ENCODE measurements around the gene PNN. TPM values are rescaled to one million over a fixed set of nuclear protein-coding genes. Genes with fewer than 3 reads are reported as not detected.
A peak's percentile ranks its signal among the peaks of the same experiment; 100 is the strongest.
"Not testable (repeated sequence)": the region's sequence is repeated elsewhere in the genome, so short reads cannot be mapped to it uniquely, and the experiment has no call there.

Gene PNN
- total RNA-seq, 1 donor from 2014 or later: 128 TPM

- no peak for DNase-seq (ENCODE audit: low spot score)
- peaks cover 36% of the 10 kb centered on the region for H3K4me1 Mint-ChIP-seq (ENCODE audit: unreplicated experiment)
- no peak overlapping the region for H3K27ac Mint-ChIP-seq (ENCODE audit: unreplicated experiment)
- no peaks in the 10 kb centered on the region for H3K27me3 Mint-ChIP-seq (ENCODE audit: unreplicated experiment)
- H3K9me3 Mint-ChIP-seq (ENCODE audit: unreplicated experiment): no peaks in the 10 kb centered on the region
- TF ChIP-seq CTCF (IDR thresholded peaks at IDR 0.05; ENCODE audit: unreplicated experiment): no peak
- H3K4me3 Mint-ChIP-seq (ENCODE audit: unreplicated experiment): no peak overlapping the region
- peaks cover 47% of the 10 kb centered on the region for H3K36me3 Mint-ChIP-seq (ENCODE audit: low read depth, unreplicated experiment)
These were observed 6.6 kb downstream of the PNN start for GRCh38 chr14:39181693-39182047.

GRCh38 chr14:39182770-39183684, 8.0 kb downstream of the PNN start:
- Mint-ChIP-seq H3K4me3 (ENCODE audit: unreplicated experiment) (peak overlapping the region; percentile 75), H3K9me3 (ENCODE audit: unreplicated experiment) (no peaks in the 10 kb centered on the region), H3K27ac (ENCODE audit: unreplicated experiment) (peak overlapping the region; percentile 50), H3K36me3 (ENCODE audit: low read depth, unreplicated experiment) (peaks cover 40% of the 10 kb centered on the region), H3K27me3 (ENCODE audit: unreplicated experiment) (no peaks in the 10 kb centered on the region), H3K4me1 (ENCODE audit: unreplicated experiment) (peaks cover 34% of the 10 kb centered on the region)
- no peak for TF ChIP-seq CTCF (IDR thresholded peaks at IDR 0.05; ENCODE audit: unreplicated experiment)
- DNase-seq (ENCODE audit: low spot score): no peak

GRCh38 chr14:39183685-39184003, 8.6 kb downstream of the PNN start:
- not testable (repeated sequence) for H3K4me3 Mint-ChIP-seq (ENCODE audit: unreplicated experiment); DNase-seq (ENCODE audit: low spot score); H3K9me3 Mint-ChIP-seq (ENCODE audit: unreplicated experiment); H3K27me3 Mint-ChIP-seq (ENCODE audit: unreplicated experiment)
- peak overlapping the region; percentile 50 for H3K27ac Mint-ChIP-seq (ENCODE audit: unreplicated experiment)
- peaks cover 34% of the 10 kb centered on the region for H3K4me1 Mint-ChIP-seq (ENCODE audit: unreplicated experiment)
- H3K36me3 Mint-ChIP-seq (ENCODE audit: low read depth, unreplicated experiment): peaks cover 40% of the 10 kb centered on the region

GRCh38 chr14:39184628-39185255, 9.7 kb downstream of the PNN start:
- H3K27me3 Mint-ChIP-seq (ENCODE audit: unreplicated experiment): no peaks in the 10 kb centered on the region
- peaks cover 25% of the 10 kb centered on the region for H3K4me1 Mint-ChIP-seq (ENCODE audit: unreplicated experiment)
- no peaks in the 10 kb centered on the region for H3K9me3 Mint-ChIP-seq (ENCODE audit: unreplicated experiment)
- H3K27ac Mint-ChIP-seq (ENCODE audit: unreplicated experiment): peak overlapping the region; percentile 48
- peak overlapping the region; percentile 57 for H3K4me3 Mint-ChIP-seq (ENCODE audit: unreplicated experiment)
- TF ChIP-seq CTCF (IDR thresholded peaks at IDR 0.05; ENCODE audit: unreplicated experiment): no peak
- H3K36me3 Mint-ChIP-seq (ENCODE audit: low read depth, unreplicated experiment): peaks cover 30% of the 10 kb centered on the region
- DNase-seq (ENCODE audit: low spot score): no peak

GRCh38 chr14:39185256-39186049, 10.4 kb downstream of the PNN start:
- H3K36me3 Mint-ChIP-seq (ENCODE audit: low read depth, unreplicated experiment): peaks cover 28% of the 10 kb centered on the region
- no peaks in the 10 kb centered on the region for H3K9me3 Mint-ChIP-seq (ENCODE audit: unreplicated experiment)
- peaks cover 22% of the 10 kb centered on the region for H3K4me1 Mint-ChIP-seq (ENCODE audit: unreplicated experiment)
- peak overlapping the region; percentile 44 for H3K27ac Mint-ChIP-seq (ENCODE audit: unreplicated experiment)
- TF ChIP-seq CTCF (IDR thresholded peaks at IDR 0.05; ENCODE audit: unreplicated experiment): no peak
- no peak for DNase-seq (ENCODE audit: low spot score)
- H3K27me3 Mint-ChIP-seq (ENCODE audit: unreplicated experiment): no peaks in the 10 kb centered on the region
- H3K4me3 Mint-ChIP-seq (ENCODE audit: unreplicated experiment): no peak overlapping the region

Data from endothelial cell (in vitro differentiated cells).